Omental fat pad (tissue), 4 donors: Measurements from ENCODE around the gene HERPUD2. TPM values are rescaled to one million over a fixed set of nuclear protein-coding genes. Genes with fewer than 3 reads are reported as not detected.
A peak's percentile ranks its signal among the peaks of the same experiment; 100 is the strongest.

Experiments used
- ATAC-seq: fragments of 150-250 bp; one replicate; pipeline ENCODE4 v1.9.1; 2016; ENCODE audit warnings: mild to moderate bottlenecking, moderate library complexity; ENCODE audit not compliant: low FRiP score
- DNase-seq: peaks from one replicate; pipeline ENCODE4 v3.0.0-alpha.2; 2019; ENCODE audit warnings: low spot score
- total RNA-seq, 4 donors: library from RNA; depleted of rRNA; stranded (reverse); fragments of >200 nt; gene quantifications; one replicate each; pipeline ENCODE4 v1.1.0, GENCODE V29; 2016
- TF ChIP-seq, protein P1 (sequence below), 3 donors: fragments of 450-650 bp; IDR thresholded peaks; one replicate each; pipeline ENCODE4 v1.5.1; 2016 to 2017; ENCODE audit warnings: antibody characterized with exemption in 3 of 3, mild to moderate bottlenecking in 3 of 3, moderate library complexity in 2 of 3

Gene HERPUD2
- total RNA-seq, 4 donors from 2014 or later = 27.0 to 42.6 (median 35.8) TPM

DNA sequence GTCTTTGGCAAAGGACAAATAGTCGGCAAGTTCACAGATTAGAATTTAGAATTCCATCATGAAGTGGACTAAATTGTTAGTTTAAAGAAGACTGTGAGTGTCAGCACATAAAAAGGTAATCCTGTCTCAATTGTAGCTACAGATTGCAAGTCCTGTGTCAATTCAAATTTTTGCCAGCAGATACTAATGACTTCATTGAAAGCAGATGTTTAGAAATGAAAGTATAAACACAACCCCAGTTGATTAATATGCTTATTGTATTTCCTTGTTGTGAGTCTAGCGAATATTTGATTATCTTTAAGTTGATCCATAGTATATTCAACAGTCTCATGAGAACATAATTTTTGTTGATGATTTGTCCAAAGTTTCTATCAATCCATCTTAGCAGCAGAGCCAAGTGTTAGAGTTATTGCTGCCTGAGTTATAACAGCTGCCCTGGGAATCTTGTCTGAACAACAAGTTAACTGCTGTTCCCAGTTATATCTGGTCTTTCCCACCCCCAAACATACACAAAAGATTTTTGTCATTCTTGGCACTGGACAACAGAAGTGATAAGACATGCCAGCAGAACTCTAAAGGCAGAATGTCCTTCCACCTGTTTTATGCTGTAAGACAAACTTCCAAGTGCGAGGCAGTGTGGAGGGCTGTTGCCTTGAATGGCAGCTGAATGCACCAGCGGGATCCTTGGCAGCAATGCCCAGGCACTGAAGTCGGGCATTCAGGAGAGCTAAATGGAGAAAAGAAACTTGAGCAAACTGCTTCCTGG is 21.3 kb upstream of the HERPUD2 start:
- TF ChIP-seq, protein P1, sequence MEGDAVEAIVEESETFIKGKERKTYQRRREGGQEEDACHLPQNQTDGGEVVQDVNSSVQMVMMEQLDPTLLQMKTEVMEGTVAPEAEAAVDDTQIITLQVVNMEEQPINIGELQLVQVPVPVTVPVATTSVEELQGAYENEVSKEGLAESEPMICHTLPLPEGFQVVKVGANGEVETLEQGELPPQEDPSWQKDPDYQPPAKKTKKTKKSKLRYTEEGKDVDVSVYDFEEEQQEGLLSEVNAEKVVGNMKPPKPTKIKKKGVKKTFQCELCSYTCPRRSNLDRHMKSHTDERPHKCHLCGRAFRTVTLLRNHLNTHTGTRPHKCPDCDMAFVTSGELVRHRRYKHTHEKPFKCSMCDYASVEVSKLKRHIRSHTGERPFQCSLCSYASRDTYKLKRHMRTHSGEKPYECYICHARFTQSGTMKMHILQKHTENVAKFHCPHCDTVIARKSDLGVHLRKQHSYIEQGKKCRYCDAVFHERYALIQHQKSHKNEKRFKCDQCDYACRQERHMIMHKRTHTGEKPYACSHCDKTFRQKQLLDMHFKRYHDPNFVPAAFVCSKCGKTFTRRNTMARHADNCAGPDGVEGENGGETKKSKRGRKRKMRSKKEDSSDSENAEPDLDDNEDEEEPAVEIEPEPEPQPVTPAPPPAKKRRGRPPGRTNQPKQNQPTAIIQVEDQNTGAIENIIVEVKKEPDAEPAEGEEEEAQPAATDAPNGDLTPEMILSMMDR (IDR thresholded peaks at IDR 0.05) = no peak
- peak; percentile 64 for ATAC-seq
- no peak for DNase-seq

DNA sequence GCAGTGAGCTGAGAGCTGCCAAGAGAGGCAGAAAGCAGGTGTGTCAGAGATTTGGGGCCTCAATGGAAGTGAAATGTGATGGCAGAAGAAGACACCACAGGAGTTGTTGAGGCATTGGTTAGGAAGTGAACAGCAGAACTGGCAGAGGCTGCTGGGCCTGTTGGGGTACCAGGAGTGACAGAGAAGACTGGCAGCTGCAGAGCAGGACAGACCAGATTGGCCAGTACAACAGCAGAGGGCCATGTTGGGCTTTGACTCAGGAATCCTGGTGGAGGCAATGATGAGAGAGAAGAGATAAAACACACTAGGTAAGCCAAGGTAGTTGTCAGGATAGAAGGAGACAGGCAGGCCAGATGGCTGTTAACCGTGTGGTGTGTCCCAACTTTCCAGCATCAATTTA is 19.9 kb upstream of the HERPUD2 start:
- TF ChIP-seq, protein P1 (IDR thresholded peaks at IDR 0.05) = no peak
- no peak for DNase-seq
- no peak for ATAC-seq

DNA sequence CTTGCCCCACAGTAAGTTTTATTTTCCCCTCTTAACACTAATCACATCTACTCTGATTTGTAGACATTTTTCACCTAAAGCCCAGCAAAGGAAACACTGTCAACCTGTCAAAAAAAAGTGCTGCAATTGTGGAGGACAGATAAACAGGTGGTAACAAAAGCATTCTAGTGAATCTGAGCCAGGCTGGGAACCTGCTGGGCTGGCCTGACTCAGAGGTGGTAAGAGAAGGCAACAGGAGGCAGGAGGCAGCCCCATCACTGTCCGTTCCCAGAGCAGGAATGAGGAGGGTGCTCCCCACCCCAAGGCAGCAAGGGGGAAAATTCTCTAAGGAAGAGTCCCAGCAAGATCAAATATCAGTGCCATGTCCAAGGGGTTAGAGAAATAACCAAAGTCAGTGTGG is 19.5 kb upstream of the HERPUD2 start:
- DNase-seq (no peak), ATAC-seq (no peak)

DNA sequence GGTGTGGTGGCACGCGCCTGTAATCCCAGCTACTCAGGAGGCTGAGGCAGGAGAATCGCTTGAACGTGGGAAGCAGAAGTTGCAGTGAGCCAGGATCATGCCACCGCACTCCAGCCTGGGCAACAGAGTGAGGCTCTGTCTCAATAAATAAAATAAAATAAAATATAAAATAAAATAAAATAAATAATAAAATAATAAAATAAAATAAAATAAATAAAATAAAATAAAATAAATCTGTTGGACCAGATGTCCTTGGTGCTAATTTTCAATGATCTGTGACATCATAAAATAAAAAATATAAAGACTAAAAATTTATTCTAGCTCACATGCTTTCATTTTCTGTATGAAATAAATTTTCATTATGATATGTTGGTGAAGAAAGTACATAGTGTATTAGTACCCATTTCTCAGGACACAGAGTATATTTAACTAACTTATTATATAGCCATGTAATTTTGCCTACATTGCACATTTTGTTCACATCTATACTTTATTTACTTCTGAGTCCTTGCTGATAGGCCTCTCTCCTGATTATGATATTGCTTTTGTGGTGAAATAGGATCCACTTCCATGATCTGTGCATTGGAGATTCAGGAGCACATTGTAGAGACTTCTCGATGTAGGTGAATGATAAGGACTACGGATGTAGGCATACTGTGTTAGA is 17.8 kb upstream of the HERPUD2 start:
- ATAC-seq (no peak), DNase-seq (no peak)
- TF ChIP-seq, protein P1 (IDR thresholded peaks at IDR 0.05) = no peak

More for the DNA sequence above, 19.5 kb upstream of the HERPUD2 start:
- TF ChIP-seq, protein P1 (IDR thresholded peaks at IDR 0.05) = no peak

DNA sequence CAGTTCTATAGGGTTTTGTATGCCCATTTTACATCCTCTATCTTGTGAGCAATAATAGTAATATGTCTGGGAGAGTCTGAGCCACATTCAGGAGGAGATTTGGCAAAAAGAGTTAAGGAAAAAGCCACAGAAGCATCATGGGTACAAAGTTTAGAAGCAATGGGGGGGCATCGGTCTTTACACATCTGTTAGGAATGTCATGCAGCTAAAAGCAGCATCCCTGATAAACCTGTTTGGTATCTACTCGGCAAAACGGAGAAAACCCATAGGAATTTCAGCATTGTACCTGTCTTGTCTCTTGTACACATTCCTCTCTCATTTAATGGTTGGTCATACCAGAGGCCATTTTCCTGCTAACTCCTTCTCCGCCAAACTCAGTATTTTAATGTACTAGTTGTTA is 12.5 kb upstream of the HERPUD2 start:
- ATAC-seq (no peak), DNase-seq (no peak)
- TF ChIP-seq, protein P1 (IDR thresholded peaks at IDR 0.05) = no peak

DNA sequence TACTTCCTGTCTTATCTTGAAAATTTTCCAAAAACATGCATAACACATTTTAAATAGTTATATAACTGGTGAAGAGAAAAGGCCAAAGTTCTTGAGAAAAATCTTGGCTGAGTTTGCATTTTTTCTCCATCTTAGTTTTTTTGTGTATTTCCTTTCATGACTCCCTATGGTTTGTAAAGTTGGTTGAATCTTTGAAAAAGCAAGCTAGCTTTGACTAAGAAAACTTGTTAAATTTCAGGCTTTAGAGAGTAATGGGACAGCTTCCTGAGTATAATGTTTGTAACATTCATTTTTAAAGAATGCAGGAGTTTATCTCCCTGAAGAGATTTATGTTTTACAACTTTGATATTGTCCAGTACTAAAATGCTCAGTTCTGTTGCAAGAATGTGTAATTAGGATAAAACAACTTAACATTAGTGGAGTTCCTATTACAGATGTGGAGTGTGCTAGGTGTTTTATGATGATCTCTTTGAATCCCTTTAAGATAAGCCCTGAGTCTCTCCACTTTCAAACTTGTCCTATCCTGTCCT is 11.1 kb upstream of the HERPUD2 start:
- ATAC-seq (peak; percentile 77), DNase-seq (no peak)
- TF ChIP-seq, protein P1 (IDR thresholded peaks at IDR 0.05) = no peak
